Uterus (tissue), 4 donors: Measurements from ENCODE around the gene USP15. TPM values are rescaled to one million over a fixed set of nuclear protein-coding genes. Genes with fewer than 3 reads are reported as not detected.

ENCODE experiments used
- DNase-seq, 2 donors: peaks; one replicate each; pipeline ENCODE4 v3.0.0-alpha.2; 2019 to 2020
- H3K27ac ChIP-seq, 2 donors: fragments of 200-600 bp; sonication (generic); 1 replicate in 1 of 2; 2 replicates in 1 of 2; pipeline ENCODE4 v1.5.1; 2016 to 2018
- H3K27me3 ChIP-seq, 2 donors: fragments of 200-600 bp; sonication (generic); one replicate each; pipeline ENCODE4 v1.5.1; 2018 to 2019; ENCODE audit warnings: control low read depth in 1 of 2
- H3K36me3 ChIP-seq, 2 donors: fragments of 200-600 bp; sonication (generic); one replicate each; pipeline ENCODE4 v1.5.1; 2019; ENCODE audit warnings: control low read depth in 1 of 2
- H3K4me1 ChIP-seq, 2 donors: fragments of 200-600 bp; sonication (generic); one replicate each; pipeline ENCODE4 v1.5.1; 2018 to 2019; ENCODE audit warnings: control low read depth in 1 of 2
- H3K4me3 ChIP-seq, 2 donors: fragments of 200-600 bp; sonication (generic); 1 replicate in 1 of 2; 2 replicates in 1 of 2; pipeline ENCODE4 v1.5.1; 2018 to 2019; ENCODE audit warnings: mild to moderate bottlenecking in 1 of 2
- H3K9me3 ChIP-seq, 2 donors: fragments of 200-600 bp; sonication (generic); one replicate each; pipeline ENCODE4 v1.5.1; 2019; ENCODE audit warnings: control low read depth in 1 of 2
- CTCF ChIP-seq, 4 experiments: fragments of 200-600 bp in 2 of 4; fragments of 450-650 bp in 2 of 4; sonication (generic) in 2 of 4; IDR thresholded peaks; one replicate each; pipeline ENCODE4 v1.5.1; 2016 to 2019; ENCODE audit warnings: antibody characterized with exemption in 4 of 4, mild to moderate bottlenecking in 2 of 4, moderate library complexity in 1 of 4
- POLR2A ChIP-seq, 2 donors: fragments of 450-650 bp; IDR thresholded peaks; one replicate each; pipeline ENCODE4 v1.6.1; 2016; ENCODE audit warnings: antibody characterized with exemption in 2 of 2, mild to moderate bottlenecking in 1 of 2, moderate library complexity in 1 of 2
- intact Hi-C: fragments of 100-400 bp; cut with DNase I; formaldehyde crosslinking; loops from one replicate; pipeline ENCODE4 v1.15.1; 2023; ENCODE audit warnings: low total_unique reads
- total RNA-seq, 4 donors: library from RNA; depleted of rRNA in 3 of 4; stranded (reverse); fragments of >200 nt in 3 of 4; gene quantifications; one replicate each; pipeline versions ENCODE4 v1.1.0 to v1.2.4, GENCODE V29; 2014 to 2023
- donor health status: DM: yes; HTN: yes; CAD: no.

USP15 gene
- total RNA-seq, 4 donors from 2014 or later, result 44.8 to 98.9 (median 76.5) TPM

GRCh38 chr12:62270384-62270783 is 10.2 kb downstream of the USP15 start:
- Histone ChIP-seq H3K9me3 (no peaks in the 10 kb centered on the region), H3K27ac (no peak overlapping the region), H3K27me3 (no peaks in the 10 kb centered on the region), H3K36me3 (no peaks in the 10 kb centered on the region), H3K4me1 (peaks cover 0 to 39% of the 10 kb centered on the region in 2 donors), H3K4me3 (no peak overlapping the region)
- intact Hi-C loops, result no loop called here
- TF ChIP-seq POLR2A (IDR thresholded peaks at IDR 0.05) (no peak), CTCF (IDR thresholded peaks at IDR 0.05) (no peak)
- no peak for DNase-seq

- peaks cover 0 to 39% of the 10 kb centered on the region in 2 donors for H3K4me1 ChIP-seq
These were observed 10.7 kb downstream of the USP15 start for GRCh38 chr12:62270872-62271271.

GRCh38 chr12:62272936-62273552 is 12.8 kb downstream of the USP15 start:
- TF ChIP-seq POLR2A (IDR thresholded peaks at IDR 0.05) (no peak), CTCF (IDR thresholded peaks at IDR 0.05) (no peak)
- Histone ChIP-seq H3K36me3 (no peaks in the 10 kb centered on the region), H3K4me1 (peaks cover 0 to 26% of the 10 kb centered on the region in 2 donors), H3K4me3 (no peak overlapping the region), H3K27me3 (no peaks in the 10 kb centered on the region), H3K27ac (no peak overlapping the region), H3K9me3 (no peaks in the 10 kb centered on the region)
- intact Hi-C loops, result no loop called here
- DNase-seq, result no peak

More at GRCh38 chr12:62270872-62271271, 10.7 kb downstream of the USP15 start:
- Histone ChIP-seq H3K36me3 (no peaks in the 10 kb centered on the region), H3K9me3 (no peaks in the 10 kb centered on the region), H3K4me3 (no peak overlapping the region), H3K27ac (no peak overlapping the region), H3K27me3 (no peaks in the 10 kb centered on the region)
- no peak for DNase-seq
- intact Hi-C loops, result no loop called here
- TF ChIP-seq CTCF (IDR thresholded peaks at IDR 0.05), result no peak
- no peak for TF ChIP-seq POLR2A (IDR thresholded peaks at IDR 0.05)

GRCh38 chr12:62273724-62274380 is 13.6 kb downstream of the USP15 start:
- Histone ChIP-seq H3K4me1 (peaks cover 0 to 26% of the 10 kb centered on the region in 2 donors), H3K36me3 (no peaks in the 10 kb centered on the region), H3K4me3 (no peak overlapping the region), H3K27me3 (no peaks in the 10 kb centered on the region), H3K27ac (no peak overlapping the region), H3K9me3 (no peaks in the 10 kb centered on the region)
- TF ChIP-seq CTCF (IDR thresholded peaks at IDR 0.05) (no peak), POLR2A (IDR thresholded peaks at IDR 0.05) (no peak)
- intact Hi-C loops, result no loop called here
- DNase-seq, result no peak

- no peak overlapping the region for H3K4me3 ChIP-seq
- no peak for DNase-seq
- TF ChIP-seq CTCF (IDR thresholded peaks at IDR 0.05) (no peak), POLR2A (IDR thresholded peaks at IDR 0.05) (no peak)
- no peaks in the 10 kb centered on the region for H3K36me3 ChIP-seq
- intact Hi-C loops, result no loop called here
- H3K27me3 ChIP-seq, result no peaks in the 10 kb centered on the region
- H3K4me1 ChIP-seq, result peaks cover 0 to 7% of the 10 kb centered on the region in 2 donors
- H3K27ac ChIP-seq, result no peak overlapping the region
- no peaks in the 10 kb centered on the region for H3K9me3 ChIP-seq
These were observed 17.8 kb downstream of the USP15 start for GRCh38 chr12:62278022-62278421.
